Type B pancreatic cell (in vitro differentiated cells): ENCODE measurements around the gene MIER2. TPM values are rescaled to one million over a fixed set of nuclear protein-coding genes. Genes with fewer than 3 reads are reported as not detected.
A peak's percentile ranks its signal among the peaks of the same experiment; 100 is the strongest.

Experiments used
- DNase-seq: peaks from one replicate; pipeline ENCODE4 v3.0.0; 2021; ENCODE audit warnings: mixed read lengths; ENCODE audit not compliant: unreplicated experiment; ENCODE audit errors: extremely low spot score
- H3K27ac Mint-ChIP-seq: 2 replicates; pipeline ENCODE4 v1.8.0; 2021; ENCODE audit warnings: mild to moderate bottlenecking, mixed read lengths
- H3K27me3 Mint-ChIP-seq: 2 replicates; pipeline ENCODE4 v1.8.0; 2021; ENCODE audit warnings: mixed read lengths
- H3K36me3 Mint-ChIP-seq: 2 replicates; pipeline ENCODE4 v1.8.0; 2021; ENCODE audit warnings: mixed read lengths
- H3K4me1 Mint-ChIP-seq: one replicate; pipeline ENCODE4 v1.8.0; 2021; ENCODE audit warnings: mixed read lengths; ENCODE audit not compliant: unreplicated experiment
- H3K4me3 Mint-ChIP-seq: 2 replicates; pipeline ENCODE4 v1.8.0; 2021; ENCODE audit warnings: mild to moderate bottlenecking, mixed read lengths
- H3K9me3 Mint-ChIP-seq: 2 replicates; pipeline ENCODE4 v1.8.0; 2021; ENCODE audit warnings: mixed read lengths
- total RNA-seq: library from RNA; stranded (reverse); gene quantifications from 2 replicates; pipeline ENCODE4 v1.2.1, GENCODE V29; 2021; ENCODE audit warnings: low replicate concordance
- TF ChIP-seq, protein P1 (sequence below): fragments of 200-600 bp; sonication (generic); conservative IDR thresholded peaks from 2 replicates; pipeline ENCODE4 v1.5.0; 2021; ENCODE audit warnings: antibody characterized with exemption, mild to moderate bottlenecking

MIER2 gene
- total RNA-seq, 1 donor from 2014 or later: 42.3 TPM

DNA sequence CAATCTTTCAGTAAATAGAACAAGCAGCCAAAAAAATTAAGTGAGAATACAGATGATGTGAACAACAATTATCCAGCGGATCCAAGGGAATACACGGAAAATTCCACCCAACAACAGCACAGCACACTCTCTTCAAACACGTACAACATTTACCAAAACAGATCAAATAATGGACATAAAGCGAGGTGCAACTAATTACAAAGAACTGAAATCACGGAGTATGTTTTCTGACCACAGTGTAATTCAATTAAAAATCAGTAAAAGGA lies 26.2 kb downstream of the MIER2 start:
- Mint-ChIP-seq H3K4me3 (no peak overlapping the region), H3K9me3 (peaks cover 6% of the 10 kb centered on the region), H3K27me3 (no peaks in the 10 kb centered on the region), H3K4me1 (no peaks in the 10 kb centered on the region), H3K36me3 (peaks cover 43% of the 10 kb centered on the region), H3K27ac (no peak overlapping the region)
- TF ChIP-seq, protein P1, sequence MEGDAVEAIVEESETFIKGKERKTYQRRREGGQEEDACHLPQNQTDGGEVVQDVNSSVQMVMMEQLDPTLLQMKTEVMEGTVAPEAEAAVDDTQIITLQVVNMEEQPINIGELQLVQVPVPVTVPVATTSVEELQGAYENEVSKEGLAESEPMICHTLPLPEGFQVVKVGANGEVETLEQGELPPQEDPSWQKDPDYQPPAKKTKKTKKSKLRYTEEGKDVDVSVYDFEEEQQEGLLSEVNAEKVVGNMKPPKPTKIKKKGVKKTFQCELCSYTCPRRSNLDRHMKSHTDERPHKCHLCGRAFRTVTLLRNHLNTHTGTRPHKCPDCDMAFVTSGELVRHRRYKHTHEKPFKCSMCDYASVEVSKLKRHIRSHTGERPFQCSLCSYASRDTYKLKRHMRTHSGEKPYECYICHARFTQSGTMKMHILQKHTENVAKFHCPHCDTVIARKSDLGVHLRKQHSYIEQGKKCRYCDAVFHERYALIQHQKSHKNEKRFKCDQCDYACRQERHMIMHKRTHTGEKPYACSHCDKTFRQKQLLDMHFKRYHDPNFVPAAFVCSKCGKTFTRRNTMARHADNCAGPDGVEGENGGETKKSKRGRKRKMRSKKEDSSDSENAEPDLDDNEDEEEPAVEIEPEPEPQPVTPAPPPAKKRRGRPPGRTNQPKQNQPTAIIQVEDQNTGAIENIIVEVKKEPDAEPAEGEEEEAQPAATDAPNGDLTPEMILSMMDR: no peak
- no peak for DNase-seq

DNA sequence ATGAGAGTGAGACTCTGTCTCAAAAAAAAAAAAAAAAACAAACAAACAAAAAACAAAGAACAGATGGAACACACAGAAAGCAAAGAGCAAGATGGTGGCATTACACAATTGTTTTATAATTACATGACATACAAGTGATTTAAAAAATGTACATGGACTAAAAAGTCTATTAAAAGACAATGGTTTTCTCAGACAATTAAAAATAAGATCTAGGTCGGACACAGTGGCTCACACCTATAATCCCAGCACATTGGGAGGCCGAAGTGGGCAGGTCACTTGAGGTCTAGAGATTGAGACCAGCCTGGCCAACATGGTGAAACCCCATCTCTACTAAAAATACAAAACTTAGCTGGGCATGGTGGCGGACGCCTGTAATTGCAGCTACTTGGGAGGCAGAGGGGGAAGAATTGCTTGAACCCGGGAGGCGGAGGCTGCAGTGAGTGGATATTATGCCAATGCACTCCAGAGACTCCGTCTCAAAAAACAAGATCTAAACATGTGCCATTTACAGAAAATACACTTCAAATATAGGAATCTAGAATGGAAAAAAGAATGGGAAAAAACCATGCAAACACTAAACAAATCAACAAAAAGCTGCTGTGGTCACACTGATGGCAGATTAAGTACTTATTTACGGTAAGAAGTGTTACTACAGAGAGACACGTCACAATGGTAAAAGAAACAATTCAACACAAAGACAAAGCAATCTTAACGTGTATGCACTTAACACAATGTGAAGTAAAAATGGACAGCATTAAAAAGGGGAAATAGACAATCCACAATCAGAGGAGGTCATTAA lies 26.7 kb downstream of the MIER2 start:
- TF ChIP-seq, protein P1: peak; percentile 54
- Mint-ChIP-seq H3K4me3 (no peak overlapping the region), H3K27me3 (no peaks in the 10 kb centered on the region), H3K9me3 (peaks cover 6% of the 10 kb centered on the region), H3K36me3 (peaks cover 43% of the 10 kb centered on the region), H3K27ac (no peak overlapping the region), H3K4me1 (no peaks in the 10 kb centered on the region)
- no peak for DNase-seq

DNA sequence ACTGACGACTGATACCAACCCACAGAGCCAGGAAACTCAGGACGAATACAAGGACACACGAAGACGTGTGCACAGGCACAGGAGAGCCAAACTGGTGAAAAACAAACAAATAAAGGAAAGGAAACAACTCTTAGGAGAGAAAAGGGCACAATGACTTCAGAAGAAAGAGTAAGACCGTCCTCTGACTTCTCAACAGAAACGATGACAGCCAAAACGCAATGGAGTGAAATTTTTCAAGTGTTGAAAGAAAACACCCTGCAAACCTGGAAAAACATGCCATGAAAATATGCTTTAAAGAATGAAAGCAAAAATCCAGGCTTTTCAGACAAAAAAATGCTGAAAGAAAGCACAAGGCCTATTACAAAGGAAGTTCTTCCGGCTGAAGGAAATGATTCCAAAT lies 28.8 kb downstream of the MIER2 start:
- no peak overlapping the region for H3K27ac Mint-ChIP-seq
- H3K36me3 Mint-ChIP-seq: peaks cover 34% of the 10 kb centered on the region
- no peak for DNase-seq
- H3K4me1 Mint-ChIP-seq: no peaks in the 10 kb centered on the region
- no peaks in the 10 kb centered on the region for H3K27me3 Mint-ChIP-seq
- no peak overlapping the region for H3K4me3 Mint-ChIP-seq
- TF ChIP-seq, protein P1: no peak
- peaks cover 6% of the 10 kb centered on the region for H3K9me3 Mint-ChIP-seq

DNA sequence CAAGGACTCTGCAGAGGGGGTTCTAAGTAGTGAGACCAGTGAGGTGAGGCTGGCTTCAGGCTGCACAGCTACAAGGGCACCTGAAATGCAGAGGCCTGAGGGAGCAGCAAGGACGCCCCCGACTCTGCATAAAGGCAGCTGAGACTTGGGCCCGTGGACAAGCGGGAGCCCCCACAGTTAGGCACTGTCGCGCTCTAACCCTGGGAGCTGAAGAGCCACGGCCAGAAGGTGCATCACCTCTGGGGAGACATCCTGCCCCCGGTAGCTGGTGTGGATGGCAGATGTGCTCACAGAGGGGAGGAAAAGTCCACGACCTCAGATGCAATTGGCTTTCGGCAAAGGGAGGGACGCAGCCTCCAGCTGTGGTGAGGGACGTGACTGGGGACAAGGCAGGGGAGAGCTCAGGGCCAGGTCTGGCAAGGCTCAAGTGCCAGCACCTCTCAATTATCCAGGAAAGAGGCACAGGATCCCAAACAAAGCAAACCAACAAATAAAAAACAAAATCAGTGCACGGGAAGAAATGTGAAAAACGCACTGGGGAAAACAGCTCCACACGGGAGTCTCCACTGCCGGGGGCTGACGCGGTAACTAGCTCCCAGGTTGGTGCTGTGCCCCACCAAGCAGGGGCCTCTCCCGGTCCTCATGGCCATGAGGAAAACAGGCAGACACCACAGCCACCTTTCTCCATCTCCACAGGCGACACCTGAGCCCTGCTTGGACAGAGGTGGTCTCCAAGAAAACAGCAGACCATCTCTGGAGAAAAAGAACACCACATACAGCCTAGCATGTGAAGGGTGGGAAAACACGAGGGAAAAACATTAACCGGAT lies 30.4 kb downstream of the MIER2 start:
- Mint-ChIP-seq H3K4me1 (no peaks in the 10 kb centered on the region), H3K36me3 (peaks cover 24% of the 10 kb centered on the region), H3K9me3 (peaks cover 6% of the 10 kb centered on the region), H3K4me3 (no peak overlapping the region), H3K27me3 (no peaks in the 10 kb centered on the region), H3K27ac (no peak overlapping the region)
- TF ChIP-seq, protein P1: no peak
- no peak for DNase-seq

DNA sequence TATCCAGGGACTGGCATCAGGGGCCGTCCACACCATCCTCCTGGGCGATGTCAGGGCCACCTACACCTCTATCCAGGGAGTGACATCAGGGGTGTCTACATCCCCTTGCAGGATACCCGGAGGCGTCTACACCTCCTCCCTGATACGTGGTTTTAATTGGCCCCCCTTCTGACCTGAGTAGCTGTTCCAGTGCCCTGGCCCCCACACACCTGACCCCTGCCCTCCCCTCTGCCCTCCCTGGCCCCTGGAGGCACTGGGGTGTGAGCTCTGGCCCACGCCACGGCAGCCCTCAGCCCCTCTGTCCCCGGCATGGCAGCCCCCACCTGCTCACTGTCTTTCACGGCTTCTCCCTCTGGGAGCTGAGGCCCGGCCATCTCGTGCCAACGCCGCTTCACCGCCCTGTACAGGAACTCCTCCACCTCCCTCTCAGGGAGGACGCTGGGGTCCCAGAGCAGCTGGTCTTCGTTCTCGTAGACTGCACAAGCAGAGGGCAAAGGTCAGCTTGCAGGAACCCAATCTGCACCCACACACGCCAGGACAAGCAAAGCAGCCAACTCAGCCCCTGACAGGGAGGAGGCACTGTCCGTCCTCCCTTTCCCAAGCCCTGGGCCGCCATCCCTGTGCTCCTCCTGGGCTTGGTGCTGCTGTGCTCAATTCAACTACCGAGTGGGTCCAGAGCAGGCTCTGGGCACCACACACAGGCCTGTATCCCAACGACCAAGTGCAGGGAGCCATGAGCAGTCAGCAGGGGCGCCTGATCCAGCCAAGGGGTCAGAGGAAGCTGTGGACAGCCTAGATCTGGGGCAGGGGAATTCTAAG lies 31.2 kb downstream of the MIER2 start:
- H3K4me1 Mint-ChIP-seq: no peaks in the 10 kb centered on the region
- no peak overlapping the region for H3K4me3 Mint-ChIP-seq
- H3K9me3 Mint-ChIP-seq: peaks cover 4% of the 10 kb centered on the region
- H3K36me3 Mint-ChIP-seq: peaks cover 21% of the 10 kb centered on the region
- no peak for DNase-seq
- TF ChIP-seq, protein P1: no peak
- no peak overlapping the region for H3K27ac Mint-ChIP-seq
- no peaks in the 10 kb centered on the region for H3K27me3 Mint-ChIP-seq
